Spleen (tissue), 7 donors: Measurements from ENCODE around the gene FAAP20.

ENCODE experiments used
- POLR2AphosphoS5 ChIP-seq, 3 donors: sonication (generic); formaldehyde crosslinking; IDR thresholded peaks; one replicate each; pipeline ENCODE4 v1.5.1; 2017; ENCODE audit warnings: antibody characterized with exemption in 3 of 3
- TF ChIP-seq, protein P1 (sequence below), 11 experiments: fragments of 200-600 bp in 7 of 11; fragments of 450-650 bp in 4 of 11; sonication (generic) in 4 of 11; IDR thresholded peaks in 8 of 11; conservative IDR thresholded peaks in 3 of 11; 1 replicate in 7 of 11; 2 replicates in 4 of 11; pipeline versions ENCODE4 v1.4.0 to v1.8.0; 2016 to 2021; ENCODE audit warnings: antibody characterized with exemption in 11 of 11, inconsistent platforms in 4 of 11, mild to moderate bottlenecking in 1 of 11
- donor health status: DM: no; HTN: no; CAD: no; lungs with moderate emphysema.
- donor health status: DM: no; HTN: no; CAD: no.
- donor health status: DM: no; HTN: no; CAD: no.

DNA sequence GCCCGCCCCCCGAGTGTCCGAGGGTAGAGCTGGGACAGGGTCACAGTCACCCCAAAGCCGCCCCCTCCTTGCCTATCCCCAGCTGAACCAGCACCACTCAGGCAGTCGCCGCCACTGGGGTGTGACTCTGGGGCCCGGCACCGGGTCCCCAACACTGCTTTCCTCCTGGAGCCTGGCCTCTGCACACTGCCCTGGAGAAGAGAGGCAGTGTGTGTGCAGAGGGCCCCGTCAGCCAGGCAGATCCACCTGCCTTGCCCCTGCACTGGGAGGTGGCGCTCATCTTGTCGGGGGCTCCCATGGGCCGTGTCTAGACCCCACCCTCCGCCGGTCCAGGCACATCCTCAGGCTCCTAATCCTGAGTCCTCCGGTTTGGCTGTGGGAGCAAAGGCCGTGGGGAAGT lies 15.7 kb downstream of the FAAP20 start:
- TF ChIP-seq, protein P1, sequence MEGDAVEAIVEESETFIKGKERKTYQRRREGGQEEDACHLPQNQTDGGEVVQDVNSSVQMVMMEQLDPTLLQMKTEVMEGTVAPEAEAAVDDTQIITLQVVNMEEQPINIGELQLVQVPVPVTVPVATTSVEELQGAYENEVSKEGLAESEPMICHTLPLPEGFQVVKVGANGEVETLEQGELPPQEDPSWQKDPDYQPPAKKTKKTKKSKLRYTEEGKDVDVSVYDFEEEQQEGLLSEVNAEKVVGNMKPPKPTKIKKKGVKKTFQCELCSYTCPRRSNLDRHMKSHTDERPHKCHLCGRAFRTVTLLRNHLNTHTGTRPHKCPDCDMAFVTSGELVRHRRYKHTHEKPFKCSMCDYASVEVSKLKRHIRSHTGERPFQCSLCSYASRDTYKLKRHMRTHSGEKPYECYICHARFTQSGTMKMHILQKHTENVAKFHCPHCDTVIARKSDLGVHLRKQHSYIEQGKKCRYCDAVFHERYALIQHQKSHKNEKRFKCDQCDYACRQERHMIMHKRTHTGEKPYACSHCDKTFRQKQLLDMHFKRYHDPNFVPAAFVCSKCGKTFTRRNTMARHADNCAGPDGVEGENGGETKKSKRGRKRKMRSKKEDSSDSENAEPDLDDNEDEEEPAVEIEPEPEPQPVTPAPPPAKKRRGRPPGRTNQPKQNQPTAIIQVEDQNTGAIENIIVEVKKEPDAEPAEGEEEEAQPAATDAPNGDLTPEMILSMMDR (IDR thresholded peaks at IDR 0.05 in 8 of 11, conservative IDR thresholded peaks at IDR 0.05 in 3 of 11), result no peak
- no peak for TF ChIP-seq POLR2AphosphoS5 (IDR thresholded peaks at IDR 0.05)
